HEK293 (cell line): Measurements from ENCODE around the gene SMURF1.

Source experiments
- EGR2 ChIP-seq: fragments of 450-650 bp; formaldehyde crosslinking; IDR thresholded peaks from 2 replicates; pipeline ENCODE4 v1.5.1; 2016; ENCODE audit warnings: low read depth, missing biosample characterization, missing genetic modification characterization
- HOXA7 ChIP-seq: sonication (generic); formaldehyde crosslinking; IDR thresholded peaks from 2 replicates; pipeline ENCODE4 v1.8.1; 2022; ENCODE audit warnings: missing genetic modification reagents, borderline replicate concordance
- KLF1 ChIP-seq: fragments of 450-650 bp; formaldehyde crosslinking; IDR thresholded peaks from 2 replicates; pipeline ENCODE4 v1.5.1; 2016; ENCODE audit warnings: missing biosample characterization, missing genetic modification characterization
- MYNN ChIP-seq: fragments of 450-650 bp; formaldehyde crosslinking; IDR thresholded peaks from 2 replicates; pipeline ENCODE4 v1.5.1; 2016; ENCODE audit warnings: missing biosample characterization, missing genetic modification characterization, borderline replicate concordance
- ZBTB20 ChIP-seq: fragments of 450-650 bp; formaldehyde crosslinking; IDR thresholded peaks from 2 replicates; pipeline ENCODE4 v1.5.1; 2016; ENCODE audit warnings: missing biosample characterization, missing genetic modification characterization
- ZBTB21 ChIP-seq: fragments of 450-650 bp; formaldehyde crosslinking; IDR thresholded peaks from 2 replicates; pipeline ENCODE4 v1.5.1; 2017; ENCODE audit warnings: missing biosample characterization, missing genetic modification characterization
- ZBTB8A ChIP-seq: fragments of 450-650 bp; formaldehyde crosslinking; IDR thresholded peaks from 2 replicates; pipeline ENCODE4 v1.5.1; 2016; ENCODE audit warnings: missing biosample characterization, missing genetic modification characterization
- ZNF121 ChIP-seq: fragments of 450-650 bp; formaldehyde crosslinking; IDR thresholded peaks from 2 replicates; pipeline ENCODE4 v1.5.1; 2016; ENCODE audit warnings: missing biosample characterization, missing genetic modification characterization
- ZNF140 ChIP-seq: fragments of 450-650 bp; formaldehyde crosslinking; IDR thresholded peaks from 2 replicates; pipeline ENCODE4 v1.5.1; 2016; ENCODE audit warnings: missing biosample characterization, missing genetic modification characterization
- ZNF19 ChIP-seq: fragments of 450-650 bp; formaldehyde crosslinking; IDR thresholded peaks from 2 replicates; pipeline ENCODE4; 2016; ENCODE audit warnings: missing biosample characterization, missing genetic modification characterization, low read depth
- ZNF311 ChIP-seq: fragments of 450-650 bp; formaldehyde crosslinking; IDR thresholded peaks from 2 replicates; pipeline ENCODE4 v1.5.1; 2017; ENCODE audit warnings: missing biosample characterization, missing genetic modification characterization, borderline replicate concordance
- ZNF366 ChIP-seq: fragments of 450-650 bp; formaldehyde crosslinking; conservative IDR thresholded peaks from 2 replicates; pipeline ENCODE4 v1.5.1; 2016; ENCODE audit warnings: missing biosample characterization, missing genetic modification characterization
- ZNF391 ChIP-seq: fragments of 450-650 bp; formaldehyde crosslinking; IDR thresholded peaks from 2 replicates; pipeline ENCODE4 v1.5.1; 2016; ENCODE audit warnings: low read depth, missing biosample characterization, missing genetic modification characterization, borderline replicate concordance
- ZNF433 ChIP-seq: fragments of 450-650 bp; formaldehyde crosslinking; IDR thresholded peaks from 2 replicates; pipeline ENCODE4 v1.5.1; 2016; ENCODE audit warnings: missing biosample characterization, missing genetic modification characterization, low read depth
- ZNF548 ChIP-seq: fragments of 450-650 bp; formaldehyde crosslinking; IDR thresholded peaks from 2 replicates; pipeline ENCODE4 v1.5.1; 2016; ENCODE audit warnings: missing biosample characterization, missing genetic modification characterization
- ZNF600 ChIP-seq: fragments of 450-650 bp; formaldehyde crosslinking; IDR thresholded peaks from 2 replicates; pipeline ENCODE4 v1.5.1; 2016; ENCODE audit warnings: missing biosample characterization, missing genetic modification characterization
- ZNF626 ChIP-seq: fragments of 450-650 bp; sonication (Bioruptor Pico); formaldehyde crosslinking; IDR thresholded peaks from 2 replicates; pipeline ENCODE4 v1.5.1; 2018; ENCODE audit warnings: missing biosample characterization, missing genetic modification characterization, inconsistent platforms
- ZNF654 ChIP-seq: fragments of 450-650 bp; formaldehyde crosslinking; IDR thresholded peaks from 2 replicates; pipeline ENCODE4 v1.5.1; 2016; ENCODE audit warnings: low read depth, missing biosample characterization, missing genetic modification characterization
- ZNF677 ChIP-seq: fragments of 450-650 bp; IDR thresholded peaks from 2 replicates; pipeline ENCODE4 v1.5.0; 2018; ENCODE audit warnings: missing biosample characterization, mild to moderate bottlenecking, missing genetic modification characterization, moderate library complexity
- ZNF776 ChIP-seq: fragments of 450-650 bp; formaldehyde crosslinking; IDR thresholded peaks from 2 replicates; pipeline ENCODE4 v1.5.0; 2017; ENCODE audit warnings: missing biosample characterization, missing genetic modification characterization, borderline replicate concordance
- ZNF791 ChIP-seq: fragments of 450-650 bp; formaldehyde crosslinking; IDR thresholded peaks from 2 replicates; pipeline ENCODE4 v1.5.1; 2016; ENCODE audit warnings: missing biosample characterization, missing genetic modification characterization
- ZSCAN16 ChIP-seq: fragments of 450-650 bp; formaldehyde crosslinking; IDR thresholded peaks from 2 replicates; pipeline ENCODE4 v1.5.1; 2016; ENCODE audit warnings: missing biosample characterization, missing genetic modification characterization
- ZSCAN30 ChIP-seq: fragments of 450-650 bp; IDR thresholded peaks from 2 replicates; pipeline ENCODE4 v1.5.1; 2018; ENCODE audit warnings: missing biosample characterization, mild to moderate bottlenecking, missing genetic modification characterization, moderate library complexity
- TF ChIP-seq, protein P1 (sequence below): fragments of 450-650 bp; formaldehyde crosslinking; conservative IDR thresholded peaks from 2 replicates; pipeline ENCODE4 v1.5.1; 2016; ENCODE audit warnings: low read depth, missing biosample characterization, missing genetic modification characterization
- TF ChIP-seq, protein P2 (sequence below): fragments of 450-650 bp; formaldehyde crosslinking; IDR thresholded peaks from 2 replicates; pipeline ENCODE4 v1.5.1; 2016; ENCODE audit warnings: missing biosample characterization, missing genetic modification characterization
- TF ChIP-seq, protein P3 (sequence below): fragments of 450-650 bp; formaldehyde crosslinking; IDR thresholded peaks from 2 replicates; pipeline ENCODE4 v1.5.1; 2017; ENCODE audit warnings: missing biosample characterization, missing genetic modification characterization
- TF ChIP-seq, protein P4 (sequence below): fragments of 450-650 bp; formaldehyde crosslinking; IDR thresholded peaks from 2 replicates; pipeline ENCODE4 v1.5.1; 2016; ENCODE audit warnings: missing biosample characterization, missing genetic modification characterization
- TF ChIP-seq, protein P5 (sequence below): fragments of 450-650 bp; formaldehyde crosslinking; IDR thresholded peaks from 2 replicates; pipeline ENCODE4 v1.5.1; 2016; ENCODE audit warnings: missing biosample characterization, missing genetic modification characterization

SMURF1 gene

DNA sequence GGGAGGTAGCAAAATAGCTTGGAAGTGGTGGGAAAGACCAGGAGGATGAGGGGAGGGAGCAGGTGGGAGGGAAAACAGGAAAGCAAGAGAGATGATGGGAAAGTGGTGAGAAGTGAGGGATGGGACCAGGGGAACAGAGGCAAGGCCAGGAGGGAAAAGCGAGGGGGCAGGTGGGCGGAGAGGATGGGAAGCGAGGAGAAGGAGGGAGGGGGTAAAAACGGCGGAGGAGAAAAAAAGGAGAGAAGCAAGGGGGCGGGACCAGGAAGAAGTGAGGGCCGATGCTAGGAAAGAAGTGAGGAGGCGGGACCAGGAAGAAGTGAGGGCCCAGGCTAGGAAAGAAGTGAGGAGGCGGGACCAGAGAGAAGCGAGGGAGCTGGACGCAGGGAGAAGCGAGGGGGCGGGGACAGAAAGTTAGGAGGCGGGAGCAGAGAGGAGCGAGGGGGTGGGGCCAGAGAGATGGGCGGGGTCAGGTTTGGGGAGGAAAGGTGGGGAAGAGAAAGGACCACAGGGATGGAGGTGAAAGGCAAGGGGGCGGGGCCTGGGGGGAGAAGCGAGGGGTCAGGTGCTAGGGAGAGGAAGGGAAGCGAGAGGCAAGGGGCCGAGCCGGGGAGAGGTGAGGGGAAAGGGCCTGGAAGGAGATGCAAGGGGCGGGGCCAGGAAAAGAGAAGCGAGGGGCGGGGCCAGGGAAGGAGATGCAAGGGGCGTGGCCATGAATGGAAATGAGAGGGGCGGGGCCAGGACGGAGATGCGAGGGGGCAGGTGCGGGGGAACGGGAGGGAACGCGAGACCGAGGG is 984 bp downstream of the SMURF1 start (continued):
- TF ChIP-seq, protein P1, sequence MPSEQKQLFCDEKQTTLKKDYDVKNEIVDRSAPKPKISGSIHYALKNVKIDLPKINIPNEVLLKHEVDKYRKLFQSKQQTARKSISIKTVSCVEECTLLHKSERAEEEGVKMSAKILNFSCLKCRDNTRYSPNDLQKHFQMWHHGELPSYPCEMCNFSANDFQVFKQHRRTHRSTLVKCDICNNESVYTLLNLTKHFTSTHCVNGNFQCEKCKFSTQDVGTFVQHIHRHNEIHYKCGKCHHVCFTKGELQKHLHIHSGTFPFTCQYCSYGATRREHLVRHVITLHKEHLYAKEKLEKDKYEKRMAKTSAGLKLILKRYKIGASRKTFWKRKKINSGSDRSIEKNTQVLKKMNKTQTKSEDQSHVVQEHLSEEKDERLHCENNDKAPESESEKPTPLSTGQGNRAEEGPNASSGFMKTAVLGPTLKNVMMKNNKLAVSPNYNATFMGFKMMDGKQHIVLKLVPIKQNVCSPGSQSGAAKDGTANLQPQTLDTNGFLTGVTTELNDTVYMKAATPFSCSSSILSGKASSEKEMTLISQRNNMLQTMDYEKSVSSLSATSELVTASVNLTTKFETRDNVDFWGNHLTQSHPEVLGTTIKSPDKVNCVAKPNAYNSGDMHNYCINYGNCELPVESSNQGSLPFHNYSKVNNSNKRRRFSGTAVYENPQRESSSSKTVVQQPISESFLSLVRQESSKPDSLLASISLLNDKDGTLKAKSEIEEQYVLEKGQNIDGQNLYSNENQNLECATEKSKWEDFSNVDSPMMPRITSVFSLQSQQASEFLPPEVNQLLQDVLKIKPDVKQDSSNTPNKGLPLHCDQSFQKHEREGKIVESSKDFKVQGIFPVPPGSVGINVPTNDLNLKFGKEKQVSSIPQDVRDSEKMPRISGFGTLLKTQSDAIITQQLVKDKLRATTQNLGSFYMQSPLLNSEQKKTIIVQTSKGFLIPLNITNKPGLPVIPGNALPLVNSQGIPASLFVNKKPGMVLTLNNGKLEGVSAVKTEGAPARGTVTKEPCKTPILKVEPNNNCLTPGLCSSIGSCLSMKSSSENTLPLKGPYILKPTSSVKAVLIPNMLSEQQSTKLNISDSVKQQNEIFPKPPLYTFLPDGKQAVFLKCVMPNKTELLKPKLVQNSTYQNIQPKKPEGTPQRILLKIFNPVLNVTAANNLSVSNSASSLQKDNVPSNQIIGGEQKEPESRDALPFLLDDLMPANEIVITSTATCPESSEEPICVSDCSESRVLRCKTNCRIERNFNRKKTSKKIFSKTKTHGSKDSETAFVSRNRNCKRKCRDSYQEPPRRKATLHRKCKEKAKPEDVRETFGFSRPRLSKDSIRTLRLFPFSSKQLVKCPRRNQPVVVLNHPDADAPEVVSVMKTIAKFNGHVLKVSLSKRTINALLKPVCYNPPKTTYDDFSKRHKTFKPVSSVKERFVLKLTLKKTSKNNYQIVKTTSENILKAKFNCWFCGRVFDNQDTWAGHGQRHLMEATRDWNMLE (tag by site-specific recombination), result no peak
- TF ChIP-seq ZNF391 (tag by site-specific recombination), result no peak; the same call in 1 of the 2 replicates
- TF ChIP-seq ZNF626 (tag by site-specific recombination), result no peak
- TF ChIP-seq ZBTB21 (tag by site-specific recombination), result peak; percentile 40; the same call in 1 of the 2 replicates
- TF ChIP-seq ZNF121 (tag by site-specific recombination), result no peak
- TF ChIP-seq ZNF140 (tag by site-specific recombination), result no peak
- TF ChIP-seq, protein P2, sequence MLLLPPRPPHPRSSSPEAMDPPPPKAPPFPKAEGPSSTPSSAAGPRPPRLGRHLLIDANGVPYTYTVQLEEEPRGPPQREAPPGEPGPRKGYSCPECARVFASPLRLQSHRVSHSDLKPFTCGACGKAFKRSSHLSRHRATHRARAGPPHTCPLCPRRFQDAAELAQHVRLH (tag by site-specific recombination), result no peak
- no peak for TF ChIP-seq HOXA7 (CRISPR knock-in tag)
- TF ChIP-seq ZNF677, result no peak
- TF ChIP-seq, protein P3, sequence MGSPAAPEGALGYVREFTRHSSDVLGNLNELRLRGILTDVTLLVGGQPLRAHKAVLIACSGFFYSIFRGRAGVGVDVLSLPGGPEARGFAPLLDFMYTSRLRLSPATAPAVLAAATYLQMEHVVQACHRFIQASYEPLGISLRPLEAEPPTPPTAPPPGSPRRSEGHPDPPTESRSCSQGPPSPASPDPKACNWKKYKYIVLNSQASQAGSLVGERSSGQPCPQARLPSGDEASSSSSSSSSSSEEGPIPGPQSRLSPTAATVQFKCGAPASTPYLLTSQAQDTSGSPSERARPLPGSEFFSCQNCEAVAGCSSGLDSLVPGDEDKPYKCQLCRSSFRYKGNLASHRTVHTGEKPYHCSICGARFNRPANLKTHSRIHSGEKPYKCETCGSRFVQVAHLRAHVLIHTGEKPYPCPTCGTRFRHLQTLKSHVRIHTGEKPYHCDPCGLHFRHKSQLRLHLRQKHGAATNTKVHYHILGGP (tag by site-specific recombination), result no peak
- TF ChIP-seq ZNF791 (tag by site-specific recombination), result no peak
- TF ChIP-seq, protein P4, sequence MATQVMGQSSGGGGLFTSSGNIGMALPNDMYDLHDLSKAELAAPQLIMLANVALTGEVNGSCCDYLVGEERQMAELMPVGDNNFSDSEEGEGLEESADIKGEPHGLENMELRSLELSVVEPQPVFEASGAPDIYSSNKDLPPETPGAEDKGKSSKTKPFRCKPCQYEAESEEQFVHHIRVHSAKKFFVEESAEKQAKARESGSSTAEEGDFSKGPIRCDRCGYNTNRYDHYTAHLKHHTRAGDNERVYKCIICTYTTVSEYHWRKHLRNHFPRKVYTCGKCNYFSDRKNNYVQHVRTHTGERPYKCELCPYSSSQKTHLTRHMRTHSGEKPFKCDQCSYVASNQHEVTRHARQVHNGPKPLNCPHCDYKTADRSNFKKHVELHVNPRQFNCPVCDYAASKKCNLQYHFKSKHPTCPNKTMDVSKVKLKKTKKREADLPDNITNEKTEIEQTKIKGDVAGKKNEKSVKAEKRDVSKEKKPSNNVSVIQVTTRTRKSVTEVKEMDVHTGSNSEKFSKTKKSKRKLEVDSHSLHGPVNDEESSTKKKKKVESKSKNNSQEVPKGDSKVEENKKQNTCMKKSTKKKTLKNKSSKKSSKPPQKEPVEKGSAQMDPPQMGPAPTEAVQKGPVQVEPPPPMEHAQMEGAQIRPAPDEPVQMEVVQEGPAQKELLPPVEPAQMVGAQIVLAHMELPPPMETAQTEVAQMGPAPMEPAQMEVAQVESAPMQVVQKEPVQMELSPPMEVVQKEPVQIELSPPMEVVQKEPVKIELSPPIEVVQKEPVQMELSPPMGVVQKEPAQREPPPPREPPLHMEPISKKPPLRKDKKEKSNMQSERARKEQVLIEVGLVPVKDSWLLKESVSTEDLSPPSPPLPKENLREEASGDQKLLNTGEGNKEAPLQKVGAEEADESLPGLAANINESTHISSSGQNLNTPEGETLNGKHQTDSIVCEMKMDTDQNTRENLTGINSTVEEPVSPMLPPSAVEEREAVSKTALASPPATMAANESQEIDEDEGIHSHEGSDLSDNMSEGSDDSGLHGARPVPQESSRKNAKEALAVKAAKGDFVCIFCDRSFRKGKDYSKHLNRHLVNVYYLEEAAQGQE, result peak; percentile 35; the same call in 1 of the 2 replicates
- no peak for TF ChIP-seq ZNF654 (tag by site-specific recombination)
- no peak for TF ChIP-seq ZNF311 (tag by site-specific recombination)
- TF ChIP-seq ZNF776 (tag by site-specific recombination), result no peak
- peak; percentile 53; the same call in 1 of the 2 replicates for TF ChIP-seq KLF1
- no peak for TF ChIP-seq ZNF600
- peak; percentile 96 for TF ChIP-seq EGR2 (tag by site-specific recombination)
- no peak for TF ChIP-seq ZSCAN16 (tag by site-specific recombination)
- TF ChIP-seq, protein P5, sequence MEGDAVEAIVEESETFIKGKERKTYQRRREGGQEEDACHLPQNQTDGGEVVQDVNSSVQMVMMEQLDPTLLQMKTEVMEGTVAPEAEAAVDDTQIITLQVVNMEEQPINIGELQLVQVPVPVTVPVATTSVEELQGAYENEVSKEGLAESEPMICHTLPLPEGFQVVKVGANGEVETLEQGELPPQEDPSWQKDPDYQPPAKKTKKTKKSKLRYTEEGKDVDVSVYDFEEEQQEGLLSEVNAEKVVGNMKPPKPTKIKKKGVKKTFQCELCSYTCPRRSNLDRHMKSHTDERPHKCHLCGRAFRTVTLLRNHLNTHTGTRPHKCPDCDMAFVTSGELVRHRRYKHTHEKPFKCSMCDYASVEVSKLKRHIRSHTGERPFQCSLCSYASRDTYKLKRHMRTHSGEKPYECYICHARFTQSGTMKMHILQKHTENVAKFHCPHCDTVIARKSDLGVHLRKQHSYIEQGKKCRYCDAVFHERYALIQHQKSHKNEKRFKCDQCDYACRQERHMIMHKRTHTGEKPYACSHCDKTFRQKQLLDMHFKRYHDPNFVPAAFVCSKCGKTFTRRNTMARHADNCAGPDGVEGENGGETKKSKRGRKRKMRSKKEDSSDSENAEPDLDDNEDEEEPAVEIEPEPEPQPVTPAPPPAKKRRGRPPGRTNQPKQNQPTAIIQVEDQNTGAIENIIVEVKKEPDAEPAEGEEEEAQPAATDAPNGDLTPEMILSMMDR (tag by site-specific recombination), result no peak
- TF ChIP-seq ZNF433 (tag by site-specific recombination), result no peak
- no peak for TF ChIP-seq ZNF548 (tag by site-specific recombination)
- no peak for TF ChIP-seq ZNF19 (tag by site-specific recombination)
- no peak for TF ChIP-seq ZSCAN30
- peak; percentile 99 for TF ChIP-seq ZNF366
- no peak; the same call in 1 of the 2 replicates for TF ChIP-seq ZBTB20 (tag by site-specific recombination)
- peak; percentile 56 for TF ChIP-seq ZBTB8A (tag by site-specific recombination)
- TF ChIP-seq MYNN (tag by site-specific recombination), result no peak
